ENCODE results near the gene ZFYVE28.

ZFYVE28 gene

GRCh38 chr4:2416564-2417225 lies 1.8 kb downstream of the ZFYVE28 start:
- TF ChIP-seq CREB1 (IDR thresholded peaks at IDR 0.05; ENCODE audit: low read depth) (no peak), ZBTB7A (IDR thresholded peaks at IDR 0.05; ENCODE audit: low read depth) (no peak; the same call in 1 of the 2 replicates), TCF12 (IDR thresholded peaks at IDR 0.05; ENCODE audit: low read depth) (no peak), YY1 (IDR thresholded peaks at IDR 0.05; ENCODE audit: low read depth) (no peak)

GRCh38 chr4:2415881-2416563 lies 2.4 kb downstream of the ZFYVE28 start:
- TF ChIP-seq FOXM1 (IDR thresholded peaks at IDR 0.05; ENCODE audit: borderline replicate concordance, low read depth) (no peak), TAF1 (IDR thresholded peaks at IDR 0.05; ENCODE audit: low read depth) (no peak), TCF12 (IDR thresholded peaks at IDR 0.05; ENCODE audit: low read depth) (no peak), YY1 (IDR thresholded peaks at IDR 0.05; ENCODE audit: low read depth) (no peak), NFIC (IDR thresholded peaks at IDR 0.05) (no peak), REST (IDR thresholded peaks at IDR 0.05; ENCODE audit: low read depth) (no peak)

GRCh38 chr4:2415213-2415612 lies 3.2 kb downstream of the ZFYVE28 start:
- TF ChIP-seq ZBTB7A (IDR thresholded peaks at IDR 0.05; ENCODE audit: low read depth) (no peak), EP300 (IDR thresholded peaks at IDR 0.05; ENCODE audit: borderline replicate concordance) (no peak), MAX (IDR thresholded peaks at IDR 0.05) (no peak), CREB1 (IDR thresholded peaks at IDR 0.05; ENCODE audit: low read depth) (no peak), USF1 (IDR thresholded peaks at IDR 0.05) (no peak), CEBPB (IDR thresholded peaks at IDR 0.05) (no peak), TCF12 (IDR thresholded peaks at IDR 0.05; ENCODE audit: low read depth) (no peak), NFIC (IDR thresholded peaks at IDR 0.05) (no peak), FOXM1 (IDR thresholded peaks at IDR 0.05; ENCODE audit: borderline replicate concordance, low read depth) (no peak), TEAD4 (IDR thresholded peaks at IDR 0.05) (no peak), YY1 (IDR thresholded peaks at IDR 0.05; ENCODE audit: low read depth) (no peak), RAD21 (IDR thresholded peaks at IDR 0.05; ENCODE audit: low read depth) (no peak), REST (IDR thresholded peaks at IDR 0.05; ENCODE audit: low read depth) (no peak), TAF1 (IDR thresholded peaks at IDR 0.05; ENCODE audit: low read depth) (no peak), EGR1 (IDR thresholded peaks at IDR 0.05) (no peak)

- TF ChIP-seq USF1 (IDR thresholded peaks at IDR 0.05) (peak; percentile 42; the same call in 1 of the 2 replicates), TAF1 (IDR thresholded peaks at IDR 0.05; ENCODE audit: low read depth) (no peak)
Measured at GRCh38 chr4:2413821-2414610, 4.4 kb downstream of the ZFYVE28 start.

- TF ChIP-seq TAF1 (IDR thresholded peaks at IDR 0.05; ENCODE audit: low read depth), result peak; percentile 22; the same call in 1 of the 2 replicates
- TF ChIP-seq EGR1 (IDR thresholded peaks at IDR 0.05), result no peak
- peak; percentile 35; the same call in 1 of the 2 replicates for TF ChIP-seq RAD21 (IDR thresholded peaks at IDR 0.05; ENCODE audit: low read depth)
- peak; percentile 60 for TF ChIP-seq REST (IDR thresholded peaks at IDR 0.05; ENCODE audit: low read depth)
- peak; percentile 43; the same call in 1 of the 2 replicates for TF ChIP-seq NFIC (IDR thresholded peaks at IDR 0.05)
- TF ChIP-seq USF1 (IDR thresholded peaks at IDR 0.05), result 0 out of 2 replicates have a peak, but pooled peaks have one; percentile 1
- TF ChIP-seq CREB1 (IDR thresholded peaks at IDR 0.05; ENCODE audit: low read depth), result no peak
- TF ChIP-seq EP300 (IDR thresholded peaks at IDR 0.05; ENCODE audit: borderline replicate concordance), result no peak
- TF ChIP-seq TCF12 (IDR thresholded peaks at IDR 0.05; ENCODE audit: low read depth), result no peak; the same call in 1 of the 2 replicates
- peak; percentile 13; the same call in 1 of the 2 replicates for TF ChIP-seq YY1 (IDR thresholded peaks at IDR 0.05; ENCODE audit: low read depth)
- no peak for TF ChIP-seq TEAD4 (IDR thresholded peaks at IDR 0.05)
- TF ChIP-seq FOXM1 (IDR thresholded peaks at IDR 0.05; ENCODE audit: borderline replicate concordance, low read depth), result no peak
- TF ChIP-seq ZBTB7A (IDR thresholded peaks at IDR 0.05; ENCODE audit: low read depth), result 0 out of 2 replicates have a peak, but pooled peaks have one; percentile 37
- TF ChIP-seq MAX (IDR thresholded peaks at IDR 0.05), result peak; percentile 71; the same call in 1 of the 2 replicates
- TF ChIP-seq CEBPB (IDR thresholded peaks at IDR 0.05), result no peak
Measured at GRCh38 chr4:2412885-2413716, 5.3 kb downstream of the ZFYVE28 start.
